ENCODE measurements around the gene IL10. TPM values are rescaled to one million over a fixed set of nuclear protein-coding genes. Genes with fewer than 3 reads are reported as not detected.

Gene IL10
- total and polyA plus RNA-seq, 11 donors: 0.27 to 5.0 (median 0.88) TPM; not detected in 1

DNA sequence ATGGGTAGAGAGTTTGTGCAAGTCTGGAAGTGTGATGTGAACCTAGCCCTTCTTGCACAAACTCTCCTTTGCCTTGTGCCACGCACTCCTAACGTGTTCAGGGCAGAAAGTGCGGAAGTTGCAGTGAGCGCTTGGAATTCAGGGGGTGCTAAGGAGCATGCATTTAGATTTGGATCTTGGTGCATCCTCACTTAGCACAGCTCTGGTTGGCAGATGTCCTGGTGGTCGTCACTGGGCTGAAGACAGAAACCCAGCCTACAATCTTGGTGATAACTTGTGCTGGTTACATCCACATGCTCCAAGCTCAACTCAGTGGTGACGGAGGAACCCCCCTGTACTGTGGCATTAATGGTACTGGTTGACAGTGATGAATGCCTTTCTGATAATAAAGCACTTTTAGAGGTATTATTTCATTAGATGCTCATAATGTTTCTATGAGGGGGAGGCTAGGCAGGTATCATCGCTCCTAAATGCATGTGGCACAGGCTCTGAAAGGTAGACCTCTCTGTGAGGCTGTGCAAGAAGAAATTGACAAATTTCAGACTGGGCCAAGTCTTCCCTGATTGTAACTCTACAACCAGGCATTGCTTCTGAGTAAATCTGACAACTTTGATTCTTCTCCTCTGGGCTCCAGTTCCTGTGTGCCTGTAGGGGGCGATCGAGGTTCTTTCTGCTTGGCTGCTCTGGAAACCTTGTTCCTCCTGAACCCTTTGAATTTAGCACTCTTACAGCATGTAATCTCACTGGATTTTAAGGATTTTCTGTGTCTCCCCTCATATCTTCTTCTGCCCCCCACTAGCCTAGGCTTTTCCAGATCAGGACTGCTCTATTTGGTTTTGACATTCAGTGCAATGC is 47.0 kb downstream of the IL10 start:
- Histone ChIP-seq H3K4me1 (peaks cover 14 to 89% (median 80%) of the 10 kb centered on the region in 12 donors), H3K27ac (peak overlapping the region in 9 of 12 donors; percentile 14 to 95 (median 84))
- ATAC-seq: no peak

DNA sequence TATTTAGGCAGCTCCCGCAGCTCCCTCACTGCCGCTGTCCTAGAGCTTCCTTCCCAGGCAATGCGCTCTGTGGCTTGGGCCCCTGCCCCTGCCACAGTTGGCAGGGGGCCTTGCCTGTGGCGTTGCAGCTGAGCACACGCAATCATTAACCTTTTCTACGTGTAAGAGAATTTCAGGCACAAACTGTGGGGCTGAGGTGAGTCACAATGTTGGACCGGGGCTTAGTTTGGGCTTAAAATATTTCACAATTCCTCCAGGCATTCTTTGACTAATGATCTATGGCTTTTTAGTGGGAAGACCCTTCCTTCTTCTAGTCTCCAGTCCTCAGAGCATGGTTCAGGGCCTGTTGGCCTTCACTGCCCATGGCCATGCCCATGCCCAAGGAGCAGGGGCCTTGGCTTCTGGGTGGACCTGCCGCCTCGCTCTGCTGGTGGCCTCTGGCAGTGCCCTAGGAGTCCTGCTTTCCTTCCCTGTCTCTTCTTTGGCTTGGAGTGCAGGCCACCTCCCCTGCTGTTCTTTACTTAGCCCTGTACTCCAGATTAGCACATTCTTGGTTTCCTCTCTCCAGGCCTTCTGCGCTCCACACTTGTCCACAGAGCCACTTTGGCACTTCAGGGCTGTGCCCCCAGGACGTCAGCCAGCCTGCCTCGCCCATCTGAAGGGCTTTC is 48.4 kb downstream of the IL10 start:
- peak in 1 of 2 donors; percentile 41 for TF ChIP-seq POLR2A (IDR thresholded peaks at IDR 0.05)
- TF ChIP-seq, protein P1, sequence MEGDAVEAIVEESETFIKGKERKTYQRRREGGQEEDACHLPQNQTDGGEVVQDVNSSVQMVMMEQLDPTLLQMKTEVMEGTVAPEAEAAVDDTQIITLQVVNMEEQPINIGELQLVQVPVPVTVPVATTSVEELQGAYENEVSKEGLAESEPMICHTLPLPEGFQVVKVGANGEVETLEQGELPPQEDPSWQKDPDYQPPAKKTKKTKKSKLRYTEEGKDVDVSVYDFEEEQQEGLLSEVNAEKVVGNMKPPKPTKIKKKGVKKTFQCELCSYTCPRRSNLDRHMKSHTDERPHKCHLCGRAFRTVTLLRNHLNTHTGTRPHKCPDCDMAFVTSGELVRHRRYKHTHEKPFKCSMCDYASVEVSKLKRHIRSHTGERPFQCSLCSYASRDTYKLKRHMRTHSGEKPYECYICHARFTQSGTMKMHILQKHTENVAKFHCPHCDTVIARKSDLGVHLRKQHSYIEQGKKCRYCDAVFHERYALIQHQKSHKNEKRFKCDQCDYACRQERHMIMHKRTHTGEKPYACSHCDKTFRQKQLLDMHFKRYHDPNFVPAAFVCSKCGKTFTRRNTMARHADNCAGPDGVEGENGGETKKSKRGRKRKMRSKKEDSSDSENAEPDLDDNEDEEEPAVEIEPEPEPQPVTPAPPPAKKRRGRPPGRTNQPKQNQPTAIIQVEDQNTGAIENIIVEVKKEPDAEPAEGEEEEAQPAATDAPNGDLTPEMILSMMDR (IDR thresholded peaks at IDR 0.05): peak in 2 of 12 donors; percentile 4 to 25
- 29 to 57% (median 37%) methylated on average over 7 to 12 of the region's 12 CpGs for WGBS, 4 donors
- DNase-seq (peak in 4 of 5 donors; percentile 40 to 83 (median 55)), ATAC-seq (peak; percentile 62 to 84 (median 75))
- intact Hi-C loops (cut with DNase I): loop anchor here in 8 of 10 donors (1.0 to 10.0 kb wide), 8 partner anchors 15 to 69 kb away; no protein-coding TSS in a partner anchor
- H3K36me3 ChIP-seq: peaks cover 0 to 4% (median under 1%) of the 10 kb centered on the region in 9 donors
- H3K4me3 ChIP-seq: peak overlapping the region in 5 of 12 donors; percentile 4 to 28 (median 22)
- peaks cover 16 to 100% (median 93%) of the 10 kb centered on the region in 12 donors for H3K4me1 ChIP-seq
- no peaks in the 10 kb centered on the region for H3K27me3 ChIP-seq
- peak overlapping the region; percentile 64 to 95 (median 84) for H3K27ac ChIP-seq
- H3K9me3 ChIP-seq: no peaks in the 10 kb centered on the region

More for the DNA sequence above, 47.0 kb downstream of the IL10 start:
- no peaks in the 10 kb centered on the region for H3K27me3 ChIP-seq
- TF ChIP-seq, protein P1 (IDR thresholded peaks at IDR 0.05): peak in 11 of 12 donors; percentile 30 to 66 (median 56)
- no peak for TF ChIP-seq POLR2A (IDR thresholded peaks at IDR 0.05)
- H3K9me3 ChIP-seq: no peaks in the 10 kb centered on the region
- intact Hi-C loops (cut with DNase I): loop anchor here in 7 of 10 donors (2.0 to 10.0 kb wide), 11 partner anchors 17 to 187 kb away; partner anchors contain the start of gene DYRK3 (in 2 of the 7)
- 59 to 69% (median 63%) methylated on average over 9 of the region's 9 CpGs for WGBS, 4 donors
- H3K4me3 ChIP-seq: no peak overlapping the region
- DNase-seq: peak in 1 of 5 donors; percentile 65
- H3K36me3 ChIP-seq: peaks cover 0 to 18% (median 15%) of the 10 kb centered on the region in 9 donors

DNA sequence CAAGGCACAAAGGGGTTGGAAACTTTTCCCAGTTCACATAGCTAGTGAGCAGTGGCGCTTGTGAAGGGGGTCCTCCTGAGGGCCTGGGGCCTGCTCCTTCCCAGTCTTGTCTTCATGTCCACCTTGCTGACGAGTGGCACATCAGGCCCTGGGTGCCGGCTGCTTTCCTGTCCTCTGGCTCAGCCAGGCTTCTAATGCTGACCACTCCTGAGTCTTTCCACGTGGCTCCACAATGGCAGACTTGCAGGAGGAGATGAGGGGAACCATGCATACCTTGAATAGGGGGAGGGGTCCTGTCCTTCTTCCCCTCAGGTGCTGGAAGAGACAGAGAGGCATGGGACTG is 48.9 kb downstream of the IL10 start:
- Histone ChIP-seq H3K9me3 (no peaks in the 10 kb centered on the region), H3K4me1 (peaks cover 16 to 100% (median 94%) of the 10 kb centered on the region in 12 donors), H3K27me3 (no peaks in the 10 kb centered on the region), H3K4me3 (peak overlapping the region in 7 of 12 donors; percentile 4 to 28 (median 20)), H3K27ac (peak overlapping the region; percentile 64 to 95 (median 84)), H3K36me3 (no peaks in the 10 kb centered on the region)
- DNase-seq (no peak), ATAC-seq (peak in 2 of 4 donors; percentile 1 to 2)
- 25 to 56% (median 45%) methylated on average over 1 to 4 of the region's 4 CpGs for WGBS, 4 donors
- TF ChIP-seq, protein P1 (IDR thresholded peaks at IDR 0.05): no peak
- no peak for TF ChIP-seq POLR2A (IDR thresholded peaks at IDR 0.05)
- intact Hi-C loops (cut with DNase I): loop anchor here in 6 of 10 donors (2.0 to 10.0 kb wide), 3 partner anchors 36 to 69 kb away; no protein-coding TSS in a partner anchor

Measured in heart left ventricle (tissue), 16 donors.